H1 (cell line): ENCODE data around the gene KCNMB2. TPM values are rescaled to one million over a fixed set of nuclear protein-coding genes. Genes with fewer than 3 reads are reported as not detected.

ENCODE experiments used
- CTCF ChIA-PET: fragments of 300-600 bp; sonication (Branson Sonifier 250); formaldehyde crosslinking; loops from one replicate; lab custom pipeline; 2021; ENCODE audit not compliant: partially characterized antibody; lab: Charles Lee
- POLR2A ChIA-PET: fragments of 300-600 bp; sonication (Branson Sonifier 250); formaldehyde crosslinking; loops from one replicate; lab custom pipeline; 2021; ENCODE audit warnings: inconsistent platforms; ENCODE audit not compliant: partially characterized antibody; lab: Charles Lee
- DNase-seq, 2 experiments: peaks; one replicate each; pipeline versions ENCODE4 v3.0.0 to v3.0.0-alpha.2; 2010 to 2022; ENCODE audit warnings: low spot score in 2 of 2, low read depth in 1 of 2, mixed read lengths in 1 of 2
- FAIRE-seq: peaks from 2 replicates; lab custom pipeline; 2011; peaks lifted over from hg19 to GRCh38; lab: Jason Lieb, UNC
- H2AFZ ChIP-seq: 2 replicates; pipeline ENCODE4 v1.8.1; 2012; ENCODE audit warnings: low read length, inconsistent platforms
- H2AK5ac ChIP-seq: 2 replicates; pipeline ENCODE4 v1.6.1; 2013; ENCODE audit warnings: low read depth, low read length
- H2BK120ac ChIP-seq: replicated peaks from 2 replicates; pipeline ENCODE3; 2013; ENCODE audit warnings: low read depth, low read length, inconsistent platforms
- H2BK12ac ChIP-seq: 2 replicates; pipeline ENCODE4 v1.6.1; 2013; ENCODE audit warnings: low read depth, low read length
- H2BK15ac ChIP-seq: 2 replicates; pipeline ENCODE4 v1.6.1; 2013; ENCODE audit warnings: low read length
- H2BK20ac ChIP-seq: 2 replicates; pipeline ENCODE4 v1.6.1; 2013; ENCODE audit warnings: low read length
- H2BK5ac ChIP-seq: 2 replicates; pipeline ENCODE4 v1.6.1; 2013; ENCODE audit warnings: low read depth, low read length
- H3K14ac ChIP-seq: 2 replicates; pipeline ENCODE4 v1.6.1; 2013; ENCODE audit warnings: inconsistent platforms; ENCODE audit not compliant: insufficient read length
- H3K18ac ChIP-seq: 2 replicates; pipeline ENCODE4 v1.6.1; 2013; ENCODE audit warnings: low read length; ENCODE audit errors: extremely low read depth
- H3K23ac ChIP-seq: 2 replicates; pipeline ENCODE4 v1.6.1; 2013; ENCODE audit warnings: inconsistent platforms; ENCODE audit not compliant: insufficient read length
- H3K23me2 ChIP-seq: 2 replicates; pipeline ENCODE4 v1.6.1; 2013; ENCODE audit warnings: low read depth, low read length
- H3K27ac ChIP-seq: 2 replicates; pipeline ENCODE4 v1.6.1; 2011; ENCODE audit warnings: low read depth, low read length, inconsistent platforms
- H3K27me3 ChIP-seq, 4 experiments: replicated peaks in 1 of 4; 1 replicate in 1 of 4; 2 replicates in 3 of 4; pipeline versions ENCODE4 v1.6.1 to v1.8.1; 2011 to 2013; ENCODE audit warnings: low read length in 3 of 4, mild to moderate bottlenecking in 3 of 4, inconsistent platforms in 2 of 4, mixed read lengths in 2 of 4, moderate library complexity in 1 of 4; ENCODE audit not compliant: control insufficient read depth in 3 of 4, insufficient read depth in 3 of 4; ENCODE audit errors: extremely low read depth in 1 of 4
- H3K36me3 ChIP-seq, 4 experiments: 2 replicates each; pipeline versions ENCODE4 v1.6.1 to v1.8.1; 2011 to 2013; ENCODE audit warnings: mild to moderate bottlenecking in 4 of 4, low read length in 3 of 4, moderate library complexity in 2 of 4, control low read depth in 1 of 4, inconsistent platforms in 1 of 4; ENCODE audit not compliant: insufficient read depth in 4 of 4, control insufficient read depth in 2 of 4
- H3K4ac ChIP-seq: replicated peaks from 2 replicates; pipeline ENCODE3; 2013; ENCODE audit warnings: low read length, low read depth, mixed read lengths, inconsistent platforms; ENCODE audit not compliant: insufficient read length
- H3K4me1 ChIP-seq, 4 experiments: replicated peaks in 1 of 4; 1 replicate in 1 of 4; 2 replicates in 3 of 4; pipeline versions ENCODE4 v1.6.1 to v1.8.1; 2011 to 2013; ENCODE audit warnings: low read length in 3 of 4, inconsistent platforms in 2 of 4, mixed read lengths in 1 of 4; ENCODE audit not compliant: insufficient read depth in 4 of 4, control insufficient read depth in 3 of 4
- H3K4me2 ChIP-seq, 2 experiments: 2 replicates each; pipeline versions ENCODE4 v1.6.1 to v1.8.1; 2011 to 2013; ENCODE audit warnings: low read depth in 2 of 2, low read length in 2 of 2, control low read depth in 1 of 2, inconsistent platforms in 1 of 2, mild to moderate bottlenecking in 1 of 2; ENCODE audit not compliant: insufficient read depth in 1 of 2
- H3K4me3 ChIP-seq, 4 experiments: fragments of 200-600, 300-600 bp in 1 of 4; sonication (generic), shearing (Covaris generic), sonication (Bioruptor Twin) in 1 of 4; 2 replicates each; pipeline versions ENCODE4 v1.5.1 to v1.8.1; 2011 to 2016; ENCODE audit warnings: low read length in 4 of 4, low read depth in 3 of 4, control low read depth in 2 of 4, inconsistent platforms in 2 of 4, mild to moderate bottlenecking in 2 of 4, mixed read lengths in 1 of 4, moderate library complexity in 1 of 4; ENCODE audit not compliant: insufficient read depth in 2 of 4; ENCODE audit errors: extremely low read depth in 1 of 4
- H3K56ac ChIP-seq: replicated peaks from 2 replicates; pipeline ENCODE3; 2013; ENCODE audit warnings: low read depth, mild to moderate bottlenecking, mixed read lengths, low read length, inconsistent platforms; ENCODE audit not compliant: insufficient read length
- H3K79me1 ChIP-seq: 2 replicates; pipeline ENCODE4 v1.6.1; 2013; ENCODE audit warnings: low read depth, low read length, control low read depth
- H3K79me2 ChIP-seq, 2 experiments: 2 replicates each; pipeline versions ENCODE4 v1.6.1 to v1.8.1; 2012 to 2013; ENCODE audit warnings: low read length in 2 of 2, mild to moderate bottlenecking in 2 of 2, inconsistent platforms in 1 of 2; ENCODE audit not compliant: insufficient read depth in 2 of 2, control insufficient read depth in 1 of 2
- H3K9ac ChIP-seq, 4 experiments: replicated peaks in 1 of 4; 1 replicate in 1 of 4; 2 replicates in 3 of 4; pipeline versions ENCODE4 v1.6.1 to v1.8.1; 2011 to 2013; ENCODE audit warnings: low read depth in 3 of 4, low read length in 3 of 4, control low read depth in 2 of 4, mild to moderate bottlenecking in 2 of 4, moderate library complexity in 2 of 4, inconsistent platforms in 1 of 4; ENCODE audit errors: extremely low read depth in 1 of 4
- H3K9me3 ChIP-seq, 2 experiments: 2 replicates each; pipeline versions ENCODE4 v1.6.1 to v1.8.1; 2012 to 2013; ENCODE audit warnings: mild to moderate bottlenecking in 2 of 2, moderate library complexity in 2 of 2, control low read depth in 1 of 2, inconsistent platforms in 1 of 2, low read depth in 1 of 2, low read length in 1 of 2, mixed read lengths in 1 of 2; ENCODE audit not compliant: insufficient read depth in 2 of 2
- H4K20me1 ChIP-seq, 2 experiments: replicated peaks in 1 of 2; 2 replicates each; pipeline versions ENCODE3 to v1.8.1; 2011 to 2013; ENCODE audit warnings: inconsistent platforms in 2 of 2, low read length in 2 of 2, mild to moderate bottlenecking in 1 of 2; ENCODE audit not compliant: insufficient read depth in 2 of 2, control insufficient read depth in 1 of 2
- H4K5ac ChIP-seq: 2 replicates; pipeline ENCODE4 v1.6.1; 2013; ENCODE audit warnings: low read length, low read depth, mixed read lengths, inconsistent platforms; ENCODE audit not compliant: insufficient read length
- H4K8ac ChIP-seq: 2 replicates; pipeline ENCODE4 v1.8.0; 2013; ENCODE audit warnings: mild to moderate bottlenecking, moderate library complexity, low read length, inconsistent platforms; ENCODE audit not compliant: insufficient read depth; ENCODE audit errors: extremely low read depth
- H4K91ac ChIP-seq: replicated peaks from 2 replicates; pipeline ENCODE3; 2013; ENCODE audit warnings: low read length, mixed read lengths, inconsistent platforms; ENCODE audit not compliant: insufficient read length
- CBX5 ChIP-seq: fragments of 300-800, 300-1000 bp; sonication (generic); IDR thresholded peaks from 2 replicates; pipeline ENCODE4 v1.7.1; 2016; ENCODE audit warnings: antibody characterized with exemption, low read length, low read depth
- EZH2 ChIP-seq: fragments of 200-600 bp; sonication (generic); IDR thresholded peaks from 2 replicates; pipeline ENCODE4 v1.7.1; 2012; ENCODE audit warnings: low read depth, mild to moderate bottlenecking, moderate library complexity, low read length, inconsistent platforms; ENCODE audit not compliant: severe bottlenecking
- KDM5A ChIP-seq: fragments of 200-600 bp; IDR thresholded peaks from 2 replicates; pipeline ENCODE4 v1.7.1; 2012; ENCODE audit warnings: mild to moderate bottlenecking, low read length, inconsistent platforms, mixed read lengths
- SIX5 ChIP-seq: IDR thresholded peaks from 2 replicates; pipeline ENCODE4 v1.6.1; 2011; ENCODE audit warnings: mild to moderate bottlenecking, low read depth, low read length
- USF2 ChIP-seq: IDR thresholded peaks from 2 replicates; pipeline ENCODE4 v1.6.1; 2011; ENCODE audit warnings: low read length, improper control_type of control experiment
- YY1 ChIP-seq: IDR thresholded peaks from 2 replicates; pipeline ENCODE4 v1.6.1; 2011; ENCODE audit warnings: low read depth, mild to moderate bottlenecking, low read length
- polyA plus RNA-seq, 7 experiments: library from polyadenylated mRNA; depleted of rRNA in 3 of 7; stranded (reverse) in 5 of 7; unstranded in 2 of 7; fragments of >200 nt in 5 of 7; fragments of 200-250 nt in 2 of 7; gene quantifications; 1 replicate in 5 of 7; 2 replicates in 1 of 7; 4 replicates in 1 of 7; pipeline versions ENCODE4 v1.2.1 to v1.2.3, GENCODE V29; 2011 to 2013; ENCODE audit warnings: missing spikeins in 2 of 7, mixed read lengths in 2 of 7
- total RNA-seq: library from RNA; stranded (reverse); fragmentation: NEBNext Ultra II Directional; extraction: Animal tissue kit (Norgen Biotek cat#: 25700); gene quantifications from 2 replicates; pipeline ENCODE4 v1.2.1, GENCODE V29; 2021

KCNMB2 gene
- total and polyA plus RNA-seq, 2 of the 8 experiments (the other 6 are each of a cell fraction or from before 2014, with no cell fraction given): not detected

- H3K4ac ChIP-seq: no peak overlapping the region
- no peak overlapping the region for H4K91ac ChIP-seq
- H2BK5ac ChIP-seq: no peak overlapping the region
- no peak overlapping the region for H3K4me2 ChIP-seq
- no peak overlapping the region for H2BK12ac ChIP-seq
- no peak overlapping the region for H3K27ac ChIP-seq
- ChIA-PET CTCF (no interaction called here), POLR2A (no interaction called here)
- H2AFZ ChIP-seq: no peak overlapping the region
- H4K8ac ChIP-seq: no peak overlapping the region
- H3K36me3 ChIP-seq: no peaks in the 10 kb centered on the region
- no peak overlapping the region for H4K5ac ChIP-seq
- no peak overlapping the region for H3K4me3 ChIP-seq
- TF ChIP-seq YY1: no peak
- TF ChIP-seq SIX5: no peak
- TF ChIP-seq KDM5A: no peak
- no peak for TF ChIP-seq CBX5
- TF ChIP-seq USF2: no peak
- TF ChIP-seq EZH2: no peak
- TF ChIP-seq, all 59 proteins: peak for 0
- no peaks in the 10 kb centered on the region for H3K79me1 ChIP-seq
- no peaks in the 10 kb centered on the region for H3K79me2 ChIP-seq
- H3K9me3 ChIP-seq: no peaks in the 10 kb centered on the region
- no peak overlapping the region for H2AK5ac ChIP-seq
- H3K9ac ChIP-seq: no peak overlapping the region
- H4K20me1 ChIP-seq: no peaks in the 10 kb centered on the region
- DNase-seq (no peak), FAIRE-seq (no peak)
- no peak overlapping the region for H2BK20ac ChIP-seq
- H2BK15ac ChIP-seq: no peak overlapping the region
- H2BK120ac ChIP-seq: no peak overlapping the region
- no peak overlapping the region for H3K56ac ChIP-seq
- H3K18ac ChIP-seq: no peak overlapping the region
- H3K23me2 ChIP-seq: no peaks in the 10 kb centered on the region
- no peak overlapping the region for H3K14ac ChIP-seq
- no peak overlapping the region for H3K23ac ChIP-seq
- H3K4me1 ChIP-seq: no peaks in the 10 kb centered on the region
- H3K27me3 ChIP-seq: no peaks in the 10 kb centered on the region
Observed at GRCh38 chr3:178529606-178530225, 6.5 kb upstream of the KCNMB2 start.
